ENCODE measurements around the gene PRR19.
"Not testable (repeated sequence)": the region's sequence is repeated elsewhere in the genome, so short reads cannot be mapped to it uniquely, and the experiment has no call there.

Gene PRR19

DNA sequence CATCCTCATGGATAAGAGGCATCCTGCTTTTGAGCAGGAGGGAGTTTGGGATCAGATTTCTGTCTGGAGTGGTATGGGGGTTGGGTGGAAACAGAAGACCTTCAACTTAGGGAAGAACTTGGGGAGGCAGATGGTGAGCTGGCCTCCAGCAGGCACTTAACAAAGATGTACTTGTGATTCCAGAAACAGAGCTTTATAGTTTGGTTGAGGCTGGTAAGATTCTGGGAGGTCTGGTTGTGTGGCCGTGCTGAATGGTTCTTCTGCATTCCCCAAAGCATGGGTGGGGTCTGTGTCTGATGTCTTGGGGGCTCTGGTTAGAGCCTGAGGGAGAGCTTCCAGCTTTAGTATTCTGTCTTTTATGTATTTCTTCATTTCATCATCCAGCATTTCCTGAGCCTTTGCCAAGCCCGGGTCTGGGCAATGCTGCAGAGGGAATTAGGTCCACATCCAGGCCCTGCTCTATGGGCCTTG lies 28.3 kb downstream of the PRR19 start:
- DNase-seq: no peak
- Mint-ChIP-seq H3K4me1 (ENCODE audit: low read depth) (peaks cover 11% of the 10 kb centered on the region), H3K4me3 (no peak overlapping the region), H3K27ac (no peak overlapping the region), H3K27me3 (no peaks in the 10 kb centered on the region), H3K36me3 (ENCODE audit: low read depth) (no peaks in the 10 kb centered on the region), H3K9me3 (no peaks in the 10 kb centered on the region)

DNA sequence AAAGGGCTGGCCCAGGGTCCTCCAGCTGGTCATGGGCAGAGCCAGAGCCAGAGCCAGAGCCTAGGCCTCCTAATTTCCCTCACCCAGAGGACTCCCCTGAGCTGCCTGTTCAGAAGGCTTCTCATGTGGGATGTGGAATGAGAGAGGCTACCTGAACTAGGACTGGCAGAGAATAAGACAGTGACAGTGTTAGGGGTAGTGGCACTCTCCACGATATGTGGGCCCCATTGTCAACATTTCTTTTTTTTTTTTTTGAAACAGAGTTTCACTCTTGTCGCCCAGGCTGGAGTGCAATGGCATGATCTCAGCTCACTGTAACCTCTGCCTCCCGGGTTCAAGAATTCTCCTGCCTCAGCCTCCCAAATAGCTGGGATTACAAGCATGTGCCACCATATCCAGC lies 29.4 kb downstream of the PRR19 start:
- not testable (repeated sequence) for H3K27ac Mint-ChIP-seq; H3K27me3 Mint-ChIP-seq; H3K9me3 Mint-ChIP-seq; H3K36me3 Mint-ChIP-seq (ENCODE audit: low read depth); H3K4me3 Mint-ChIP-seq; H3K4me1 Mint-ChIP-seq (ENCODE audit: low read depth); DNase-seq

DNA sequence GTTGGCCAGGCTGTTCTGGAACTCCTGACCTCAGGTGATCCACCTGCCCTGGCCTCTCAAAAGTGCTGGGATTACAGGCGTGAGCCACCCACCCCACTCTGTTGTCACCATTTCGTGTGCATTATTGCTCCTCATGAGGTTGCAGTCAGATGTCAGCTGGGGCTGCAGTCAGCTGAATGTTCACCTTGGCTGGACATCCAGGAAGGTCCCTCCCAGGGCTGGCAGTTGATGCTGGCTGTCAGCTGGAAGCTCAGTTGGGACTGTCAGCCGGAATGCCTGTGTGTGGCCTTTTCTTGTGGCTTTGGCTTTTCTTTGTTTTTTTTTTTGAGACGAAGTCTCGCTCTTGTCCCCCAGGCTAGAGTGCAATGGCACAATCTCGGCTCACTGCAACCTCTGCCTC lies 30.1 kb downstream of the PRR19 start:
- Mint-ChIP-seq H3K4me1 (ENCODE audit: low read depth) (peaks cover 3% of the 10 kb centered on the region), H3K27me3 (no peaks in the 10 kb centered on the region), H3K9me3 (no peaks in the 10 kb centered on the region), H3K36me3 (ENCODE audit: low read depth) (no peaks in the 10 kb centered on the region), H3K4me3 (no peak overlapping the region), H3K27ac (no peak overlapping the region)
- DNase-seq: no peak

DNA sequence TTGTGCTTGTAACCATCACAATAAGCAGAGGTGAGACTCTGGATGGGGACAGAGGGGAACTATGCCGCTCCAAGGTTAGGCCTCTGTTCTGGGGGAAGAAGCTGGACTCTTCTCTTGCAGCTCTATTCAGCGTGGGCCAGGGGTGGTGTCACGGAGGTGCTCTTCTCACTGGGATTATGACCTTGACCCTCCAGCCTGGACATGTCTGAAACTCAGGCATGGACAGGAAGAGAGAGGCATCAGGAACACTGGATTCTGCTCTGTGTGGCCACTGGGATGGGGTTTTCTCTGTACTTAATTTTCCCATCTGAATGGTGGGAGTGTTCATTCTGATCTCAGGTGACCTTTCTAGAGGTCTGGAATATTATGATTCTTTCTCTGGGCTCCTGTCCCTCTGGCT lies 31.1 kb downstream of the PRR19 start:
- Mint-ChIP-seq H3K36me3 (ENCODE audit: low read depth) (peaks cover 2% of the 10 kb centered on the region), H3K4me1 (ENCODE audit: low read depth) (no peaks in the 10 kb centered on the region), H3K27me3 (no peaks in the 10 kb centered on the region), H3K4me3 (no peak overlapping the region), H3K9me3 (no peaks in the 10 kb centered on the region), H3K27ac (no peak overlapping the region)
- DNase-seq: no peak

DNA sequence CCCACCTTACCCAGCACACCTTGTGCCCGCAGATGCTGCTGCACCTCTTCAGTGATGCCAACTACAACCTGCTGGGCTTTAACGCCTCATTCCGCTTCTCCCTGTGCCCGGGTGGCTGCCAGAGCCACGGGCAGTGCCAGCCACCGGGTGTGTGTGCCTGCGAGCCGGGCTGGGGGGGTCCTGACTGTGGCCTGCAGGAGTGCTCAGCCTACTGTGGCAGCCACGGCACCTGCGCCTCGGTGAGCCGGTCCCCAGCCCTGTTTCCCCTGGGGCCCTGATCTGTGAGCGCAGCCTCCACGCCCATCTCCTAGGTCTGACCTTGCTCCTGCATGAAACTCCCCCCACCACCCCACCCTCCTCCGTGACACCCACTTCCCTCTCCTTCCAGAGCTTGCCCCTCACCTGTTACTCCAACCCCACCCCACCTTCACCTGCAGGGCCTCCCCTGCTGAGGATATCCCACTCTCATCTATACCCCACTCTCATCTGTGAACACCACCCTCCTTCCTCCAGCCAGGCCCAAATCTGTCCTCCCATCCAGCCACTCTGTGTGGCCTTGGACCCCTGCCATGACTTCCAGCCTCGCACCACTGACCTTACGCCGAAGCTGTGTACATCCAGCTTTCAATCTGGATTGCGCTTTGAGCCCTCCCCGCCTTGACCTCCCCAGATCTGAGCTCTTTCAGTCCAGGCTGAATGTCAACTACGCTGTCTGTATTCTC lies 32.2 kb downstream of the PRR19 start:
- H3K27ac Mint-ChIP-seq: no peak overlapping the region
- DNase-seq: no peak
- no peaks in the 10 kb centered on the region for H3K9me3 Mint-ChIP-seq
- H3K36me3 Mint-ChIP-seq (ENCODE audit: low read depth): peaks cover 5% of the 10 kb centered on the region
- no peak overlapping the region for H3K4me3 Mint-ChIP-seq
- no peaks in the 10 kb centered on the region for H3K27me3 Mint-ChIP-seq
- H3K4me1 Mint-ChIP-seq (ENCODE audit: low read depth): no peaks in the 10 kb centered on the region

DNA sequence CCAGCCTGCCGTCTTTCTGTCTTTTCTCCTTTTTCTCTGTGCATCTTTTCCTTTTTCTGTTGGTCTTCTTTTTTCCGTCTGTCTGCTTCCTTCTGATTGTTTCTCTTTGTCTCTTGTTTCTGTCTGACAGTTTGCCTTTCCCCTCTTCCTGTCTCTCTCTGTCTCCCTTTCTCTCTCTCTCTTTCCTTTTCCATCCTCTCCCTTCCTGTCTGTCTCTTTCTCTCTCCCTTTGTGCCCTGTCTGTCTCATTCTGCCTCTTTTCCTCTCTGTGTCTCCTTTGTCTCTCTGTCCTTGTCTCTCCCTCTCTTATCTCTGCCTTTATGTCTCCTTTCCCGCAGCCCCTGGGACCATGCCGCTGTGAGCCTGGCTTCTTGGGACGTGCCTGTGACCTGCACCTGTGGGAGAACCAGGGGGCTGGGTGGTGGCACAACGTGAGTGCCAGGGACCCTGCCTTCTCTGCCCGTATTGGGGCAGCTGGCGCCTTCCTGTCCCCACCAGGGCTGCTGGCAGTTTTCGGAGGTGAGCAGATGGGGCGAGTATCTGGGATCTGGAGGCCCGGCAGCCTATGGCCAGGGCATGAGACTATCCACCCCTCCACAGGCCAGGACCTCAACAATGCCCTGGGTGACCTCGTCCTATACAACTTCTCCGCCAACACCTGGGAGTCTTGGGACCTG lies 32.9 kb downstream of the PRR19 start:
- Mint-ChIP-seq H3K27me3 (no peaks in the 10 kb centered on the region), H3K4me3 (no peak overlapping the region), H3K36me3 (ENCODE audit: low read depth) (peaks cover 5% of the 10 kb centered on the region), H3K9me3 (no peaks in the 10 kb centered on the region), H3K4me1 (ENCODE audit: low read depth) (peaks cover 2% of the 10 kb centered on the region), H3K27ac (no peak overlapping the region)
- no peak for DNase-seq

DNA sequence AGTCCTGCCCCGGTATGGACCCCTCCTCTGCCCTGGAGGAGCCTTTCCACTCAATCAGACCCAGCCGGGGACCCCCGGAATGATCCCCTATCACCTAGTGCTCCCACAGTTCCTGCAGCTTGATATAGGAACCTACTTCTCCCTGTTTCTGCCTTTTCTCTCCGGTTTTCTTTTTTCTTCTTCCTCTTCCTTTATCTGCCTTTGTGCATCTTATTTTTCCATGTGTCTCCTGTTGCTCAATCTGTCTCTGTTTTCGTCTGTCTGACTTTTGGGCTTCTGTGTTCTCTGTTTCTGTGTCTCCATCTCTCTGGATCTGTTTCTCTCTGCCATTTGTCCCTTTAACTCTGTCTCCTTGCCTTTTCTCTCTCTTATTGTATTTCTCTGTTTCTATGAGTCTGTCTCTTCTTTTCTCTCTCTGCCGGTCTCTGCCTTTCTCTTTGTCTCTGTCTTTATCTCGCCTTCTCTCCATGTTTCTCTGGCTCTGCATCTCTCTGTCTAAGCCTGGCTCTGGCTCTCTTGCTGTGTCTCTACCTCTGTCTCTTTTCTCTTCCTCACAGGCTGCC lies 33.5 kb downstream of the PRR19 start:
- Mint-ChIP-seq H3K4me3 (no peak overlapping the region), H3K36me3 (ENCODE audit: low read depth) (peaks cover 5% of the 10 kb centered on the region), H3K27ac (no peak overlapping the region), H3K27me3 (no peaks in the 10 kb centered on the region), H3K9me3 (no peaks in the 10 kb centered on the region), H3K4me1 (ENCODE audit: low read depth) (peaks cover 2% of the 10 kb centered on the region)
- DNase-seq: no peak

DNA sequence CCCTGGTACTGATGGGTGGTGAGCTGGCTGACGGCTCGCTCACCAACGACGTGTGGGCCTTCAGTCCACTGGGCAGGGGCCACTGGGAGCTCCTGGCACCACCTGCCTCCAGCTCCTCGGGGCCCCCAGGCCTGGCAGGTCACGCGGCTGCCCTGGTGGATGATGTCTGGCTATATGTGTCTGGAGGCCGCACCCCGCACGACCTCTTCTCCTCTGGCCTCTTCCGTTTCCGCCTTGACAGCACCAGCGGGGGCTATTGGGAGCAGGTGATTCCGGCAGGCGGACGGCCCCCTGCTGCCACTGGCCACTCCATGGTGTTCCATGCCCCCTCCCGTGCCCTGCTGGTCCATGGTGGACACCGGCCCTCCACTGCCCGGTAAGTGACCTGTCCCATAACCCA lies 34.0 kb downstream of the PRR19 start:
- no peak for DNase-seq
- H3K4me3 Mint-ChIP-seq: no peak overlapping the region
- peaks cover 5% of the 10 kb centered on the region for H3K36me3 Mint-ChIP-seq (ENCODE audit: low read depth)
- H3K27me3 Mint-ChIP-seq: no peaks in the 10 kb centered on the region
- H3K4me1 Mint-ChIP-seq (ENCODE audit: low read depth): peaks cover 2% of the 10 kb centered on the region
- no peaks in the 10 kb centered on the region for H3K9me3 Mint-ChIP-seq
- H3K27ac Mint-ChIP-seq: no peak overlapping the region

DNA sequence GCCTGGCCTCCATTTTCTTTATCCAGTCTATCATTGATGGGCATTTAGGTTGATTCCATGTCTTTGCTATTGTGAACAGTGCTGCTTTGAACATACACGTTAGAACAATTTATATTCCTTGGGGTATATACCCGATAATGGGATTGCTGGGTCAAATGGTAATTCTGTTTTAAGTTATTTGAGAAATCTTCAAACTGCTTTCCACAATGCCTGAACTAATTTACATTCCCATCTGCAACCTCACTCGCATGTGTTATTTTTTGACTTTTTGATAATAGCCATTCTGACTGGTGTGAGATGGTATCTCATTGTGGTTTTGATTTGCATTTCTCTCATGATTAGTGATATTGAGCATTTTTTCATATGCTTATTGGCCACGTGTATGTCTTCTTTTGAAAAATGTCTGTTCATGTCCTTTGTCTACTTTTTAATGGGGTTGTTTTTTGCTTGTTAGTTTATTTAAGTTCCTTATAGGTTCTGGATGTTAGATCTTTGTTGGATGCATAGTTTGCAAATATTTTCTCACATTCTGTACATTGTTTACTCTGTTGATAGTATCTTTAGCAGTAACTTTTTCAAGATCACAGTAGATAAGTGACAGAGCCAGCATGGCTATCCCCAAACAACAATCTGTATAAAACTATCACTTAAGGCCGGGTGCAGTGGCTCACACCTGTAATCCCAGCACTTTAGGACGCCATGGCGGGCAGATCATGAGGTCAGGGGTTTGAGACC lies 37.4 kb downstream of the PRR19 start:
- H3K4me3 Mint-ChIP-seq; H3K27me3 Mint-ChIP-seq; H3K27ac Mint-ChIP-seq; H3K9me3 Mint-ChIP-seq; DNase-seq; H3K4me1 Mint-ChIP-seq (ENCODE audit: low read depth): not testable (repeated sequence)
- H3K36me3 Mint-ChIP-seq (ENCODE audit: low read depth): peaks cover 11% of the 10 kb centered on the region

DNA sequence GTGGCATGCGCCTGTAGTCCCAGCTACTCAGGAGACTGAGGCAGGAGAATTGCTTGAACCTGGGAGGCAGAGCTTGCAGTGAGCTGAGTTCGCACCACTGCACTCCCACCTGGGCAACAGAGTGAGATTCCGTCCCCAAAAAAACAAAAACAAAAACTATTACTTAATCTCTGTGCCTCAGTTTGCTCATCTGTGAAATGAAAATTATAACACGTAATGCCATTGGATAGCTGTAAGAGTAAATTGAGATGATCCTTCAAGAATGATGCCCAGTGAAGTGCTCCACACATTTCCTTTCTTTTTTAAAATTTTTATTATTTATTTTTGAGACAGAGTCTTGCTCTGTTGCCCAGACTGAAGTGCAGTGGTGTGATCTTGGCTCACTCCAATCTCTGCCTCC lies 38.0 kb downstream of the PRR19 start:
- H3K27ac Mint-ChIP-seq; H3K4me3 Mint-ChIP-seq; DNase-seq; H3K27me3 Mint-ChIP-seq; H3K9me3 Mint-ChIP-seq; H3K4me1 Mint-ChIP-seq (ENCODE audit: low read depth): not testable (repeated sequence)
- peaks cover 15% of the 10 kb centered on the region for H3K36me3 Mint-ChIP-seq (ENCODE audit: low read depth)

DNA sequence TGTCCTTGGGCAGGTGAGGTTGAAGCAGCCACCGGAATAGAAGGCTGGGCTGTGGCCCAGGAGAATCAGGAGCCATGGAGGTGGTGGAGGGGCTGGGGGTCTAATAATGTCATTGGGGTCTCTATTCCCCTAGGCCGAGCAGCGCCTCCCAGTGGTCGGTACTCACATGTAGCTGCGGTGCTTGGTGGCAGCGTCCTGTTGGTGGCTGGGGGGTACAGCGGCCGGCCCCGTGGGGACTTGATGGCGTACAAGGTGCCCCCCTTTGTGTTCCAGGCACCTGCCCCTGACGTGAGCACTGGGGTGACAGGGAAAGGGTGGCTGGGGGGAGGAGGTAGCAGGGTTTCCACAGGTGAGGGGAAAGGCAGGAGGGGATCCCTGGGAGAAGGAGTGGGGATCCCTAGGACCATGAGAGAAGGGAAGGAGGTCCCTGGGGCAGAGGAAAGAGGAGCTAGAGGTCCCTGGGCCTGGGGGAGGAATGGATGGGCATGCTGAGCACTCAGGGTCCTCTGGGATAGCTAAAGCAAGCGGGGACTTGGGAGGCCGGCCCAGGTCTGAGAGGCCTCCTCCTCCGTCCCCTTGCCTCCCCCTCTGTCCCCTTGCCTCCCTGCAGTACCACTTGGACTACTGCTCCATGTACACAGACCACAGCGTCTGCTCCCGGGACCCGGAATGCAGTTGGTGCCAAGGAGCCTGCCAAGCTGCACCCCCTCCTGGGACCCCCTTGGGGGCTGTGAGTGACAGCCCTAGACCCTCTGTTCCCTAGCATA lies 41.6 kb downstream of the PRR19 start:
- peaks cover 14% of the 10 kb centered on the region for H3K36me3 Mint-ChIP-seq (ENCODE audit: low read depth)
- H3K9me3 Mint-ChIP-seq: no peaks in the 10 kb centered on the region
- no peak overlapping the region for H3K4me3 Mint-ChIP-seq
- no peaks in the 10 kb centered on the region for H3K27me3 Mint-ChIP-seq
- no peak for DNase-seq
- H3K4me1 Mint-ChIP-seq (ENCODE audit: low read depth): peaks cover 2% of the 10 kb centered on the region
- H3K27ac Mint-ChIP-seq: no peak overlapping the region

DNA sequence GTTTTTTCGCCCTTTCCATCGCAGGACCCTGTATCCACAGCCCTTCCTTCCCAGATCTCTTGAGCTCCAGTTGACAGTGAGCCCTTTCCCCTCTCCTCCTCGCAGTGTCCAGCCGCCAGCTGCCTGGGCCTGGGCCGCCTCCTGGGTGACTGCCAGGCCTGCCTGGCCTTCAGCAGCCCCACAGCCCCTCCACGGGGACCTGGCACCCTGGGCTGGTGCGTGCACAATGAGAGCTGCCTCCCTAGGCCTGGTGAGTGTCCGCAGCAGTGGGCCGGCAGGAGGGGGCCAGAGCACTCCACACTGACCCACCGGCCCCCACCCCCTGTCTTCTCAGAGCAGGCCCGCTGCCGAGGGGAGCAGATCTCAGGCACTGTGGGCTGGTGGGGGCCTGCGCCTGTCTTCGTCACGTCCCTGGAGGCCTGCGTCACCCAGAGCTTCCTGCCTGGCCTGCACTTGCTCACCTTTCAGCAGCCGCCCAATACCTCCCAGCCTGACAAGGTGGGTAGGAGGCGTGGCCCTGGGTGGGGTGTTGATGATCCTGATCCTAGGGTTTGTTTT lies 42.5 kb downstream of the PRR19 start:
- no peak for DNase-seq
- H3K4me3 Mint-ChIP-seq: no peak overlapping the region
- no peaks in the 10 kb centered on the region for H3K9me3 Mint-ChIP-seq

DNA sequence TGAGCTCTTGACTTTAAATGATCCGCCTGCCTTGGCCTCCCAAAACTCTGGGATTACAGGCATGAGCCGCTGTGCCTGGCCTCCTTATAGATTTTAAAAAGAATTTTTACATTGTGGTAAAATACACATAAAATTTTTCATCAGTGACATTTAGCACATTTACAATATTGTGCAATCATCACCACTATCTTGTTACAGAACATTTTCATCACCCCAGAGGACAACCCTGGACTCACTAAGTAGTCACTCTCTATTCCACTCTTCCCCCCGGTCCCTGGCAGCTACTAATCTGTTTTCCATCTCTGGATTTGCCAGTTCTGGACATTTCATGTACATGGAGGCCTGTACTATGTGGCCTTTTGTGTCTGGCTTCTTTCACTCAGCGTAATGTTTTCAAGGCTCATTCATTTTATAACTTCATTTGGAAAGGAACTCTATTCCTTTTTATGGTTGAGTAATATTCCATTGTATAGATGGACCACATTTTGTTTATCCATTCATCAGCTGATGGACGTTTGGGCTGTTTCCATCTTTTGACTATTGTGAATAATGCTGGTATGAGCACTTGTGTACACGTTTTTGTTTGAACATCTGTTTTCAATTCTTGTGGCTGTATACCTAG lies 43.4 kb downstream of the PRR19 start:
- Mint-ChIP-seq H3K27me3 (no peaks in the 10 kb centered on the region), H3K27ac (no peak overlapping the region), H3K4me1 (ENCODE audit: low read depth) (no peaks in the 10 kb centered on the region), H3K4me3 (no peak overlapping the region), H3K36me3 (ENCODE audit: low read depth) (peaks cover 14% of the 10 kb centered on the region), H3K9me3 (no peaks in the 10 kb centered on the region)
- no peak for DNase-seq

More for the DNA sequence above, 42.5 kb downstream of the PRR19 start:
- H3K36me3 Mint-ChIP-seq (ENCODE audit: low read depth): peaks cover 14% of the 10 kb centered on the region
- peaks cover under 1% of the 10 kb centered on the region for H3K4me1 Mint-ChIP-seq (ENCODE audit: low read depth)
- H3K27ac Mint-ChIP-seq: no peak overlapping the region
- no peaks in the 10 kb centered on the region for H3K27me3 Mint-ChIP-seq

DNA sequence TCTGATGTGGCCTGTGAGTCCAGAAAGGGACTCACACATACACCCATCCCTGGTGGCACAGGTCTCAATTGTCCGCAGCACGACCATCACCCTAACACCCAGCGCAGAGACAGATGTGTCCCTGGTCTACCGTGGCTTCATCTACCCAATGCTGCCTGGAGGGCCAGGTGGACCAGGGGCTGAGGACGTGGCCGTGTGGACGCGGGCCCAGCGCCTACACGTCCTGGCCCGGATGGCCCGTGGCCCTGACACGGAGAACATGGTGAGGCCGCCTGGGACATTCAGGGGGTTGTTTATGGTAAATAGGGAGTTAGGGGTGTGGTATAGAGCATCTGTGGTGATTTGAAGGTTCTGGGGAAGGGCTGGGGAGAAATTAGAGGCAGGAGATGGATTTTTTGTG lies 46.3 kb downstream of the PRR19 start:
- H3K36me3 Mint-ChIP-seq (ENCODE audit: low read depth): peaks cover 10% of the 10 kb centered on the region
- no peak overlapping the region for H3K4me3 Mint-ChIP-seq
- H3K27me3 Mint-ChIP-seq: no peaks in the 10 kb centered on the region
- DNase-seq: no peak
- no peaks in the 10 kb centered on the region for H3K9me3 Mint-ChIP-seq
- no peaks in the 10 kb centered on the region for H3K4me1 Mint-ChIP-seq (ENCODE audit: low read depth)
- H3K27ac Mint-ChIP-seq: no peak overlapping the region

Measured in activated T-cell treated with anti-CD3 and anti-CD28 coated beads, Interleukin-2, amount 50 U/mL, for 24 hours (primary cell).